Fibroblast of mammary gland (primary cell): ENCODE results near the gene TENM4.
"Not testable (repeated sequence)": the region's sequence is repeated elsewhere in the genome, so short reads cannot be mapped to it uniquely, and the experiment has no call there.

Experiments
- DNase-seq: peaks from one replicate; pipeline ENCODE4 v3.0.0-alpha.2; 2010; ENCODE audit warnings: low read depth
- H3K4me3 ChIP-seq: 2 replicates; pipeline ENCODE4 v1.5.1; 2011; ENCODE audit warnings: low read depth, mild to moderate bottlenecking, low read length, moderate library complexity; ENCODE audit not compliant: control insufficient read depth
- TF ChIP-seq, protein P1 (sequence below): conservative IDR thresholded peaks from 2 replicates; pipeline ENCODE4 v1.5.1; 2011; ENCODE audit warnings: low read depth, low read length, inconsistent platforms; ENCODE audit not compliant: control insufficient read depth, insufficient read depth

The TENM4 gene

DNA sequence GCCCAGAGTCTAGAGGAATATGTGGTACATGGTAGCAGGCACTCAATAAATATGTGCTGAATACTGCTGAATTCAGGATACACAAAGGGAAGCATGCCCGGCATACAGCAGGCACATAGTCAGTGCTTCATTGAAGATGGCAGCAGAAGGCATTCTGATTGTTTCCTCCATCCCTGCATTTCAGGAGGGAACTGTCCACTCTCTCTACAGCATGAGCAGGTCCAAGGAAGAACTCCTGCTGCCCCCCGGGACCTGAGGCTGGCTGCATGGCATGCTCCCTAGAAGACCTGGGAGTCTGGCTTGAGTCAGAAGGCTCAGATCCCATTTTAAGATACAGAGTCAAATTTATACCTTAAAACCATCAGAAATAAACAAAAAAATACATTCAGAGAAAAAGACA lies 546.8 kb downstream of the TENM4 start:
- no peak for DNase-seq
- TF ChIP-seq, protein P1, sequence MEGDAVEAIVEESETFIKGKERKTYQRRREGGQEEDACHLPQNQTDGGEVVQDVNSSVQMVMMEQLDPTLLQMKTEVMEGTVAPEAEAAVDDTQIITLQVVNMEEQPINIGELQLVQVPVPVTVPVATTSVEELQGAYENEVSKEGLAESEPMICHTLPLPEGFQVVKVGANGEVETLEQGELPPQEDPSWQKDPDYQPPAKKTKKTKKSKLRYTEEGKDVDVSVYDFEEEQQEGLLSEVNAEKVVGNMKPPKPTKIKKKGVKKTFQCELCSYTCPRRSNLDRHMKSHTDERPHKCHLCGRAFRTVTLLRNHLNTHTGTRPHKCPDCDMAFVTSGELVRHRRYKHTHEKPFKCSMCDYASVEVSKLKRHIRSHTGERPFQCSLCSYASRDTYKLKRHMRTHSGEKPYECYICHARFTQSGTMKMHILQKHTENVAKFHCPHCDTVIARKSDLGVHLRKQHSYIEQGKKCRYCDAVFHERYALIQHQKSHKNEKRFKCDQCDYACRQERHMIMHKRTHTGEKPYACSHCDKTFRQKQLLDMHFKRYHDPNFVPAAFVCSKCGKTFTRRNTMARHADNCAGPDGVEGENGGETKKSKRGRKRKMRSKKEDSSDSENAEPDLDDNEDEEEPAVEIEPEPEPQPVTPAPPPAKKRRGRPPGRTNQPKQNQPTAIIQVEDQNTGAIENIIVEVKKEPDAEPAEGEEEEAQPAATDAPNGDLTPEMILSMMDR = no peak
- no peak overlapping the region for H3K4me3 ChIP-seq

DNA sequence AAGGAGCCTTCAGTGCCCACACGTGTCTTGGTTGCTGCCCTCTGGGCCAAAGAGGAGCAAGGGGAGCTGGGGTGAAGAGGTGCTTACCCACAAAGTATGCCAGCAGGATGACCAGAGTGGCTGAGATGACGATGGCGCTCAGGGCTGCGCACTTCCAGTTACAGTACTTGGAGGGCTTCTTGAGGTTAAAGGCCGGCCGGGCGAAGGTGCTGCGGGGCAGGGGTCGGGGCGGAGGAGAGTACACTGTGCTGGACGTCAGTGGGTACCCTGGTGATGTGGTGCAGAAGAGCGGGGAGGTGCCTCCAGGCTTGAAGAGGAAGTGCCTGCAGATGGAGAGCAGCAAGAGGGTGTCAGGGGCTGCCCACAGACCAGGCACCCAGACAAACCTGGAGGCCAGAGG lies 551.1 kb downstream of the TENM4 start:
- no peak overlapping the region for H3K4me3 ChIP-seq
- DNase-seq = no peak
- TF ChIP-seq, protein P1 = no peak

GRCh38 chr11:78886616-78887015 lies 554.2 kb downstream of the TENM4 start:
- TF ChIP-seq, protein P1 = no peak
- DNase-seq = peak; percentile 70
- no peak overlapping the region for H3K4me3 ChIP-seq

- TF ChIP-seq, protein P1 = no peak
- no peak for DNase-seq
- H3K4me3 ChIP-seq = no peak overlapping the region
Measured at GRCh38 chr11:78884761-78885160, 556.1 kb downstream of the TENM4 start.

- TF ChIP-seq, protein P1 = no peak
- no peak for DNase-seq
- no peak overlapping the region for H3K4me3 ChIP-seq
Measured at GRCh38 chr11:78883506-78883905, 557.3 kb downstream of the TENM4 start.

DNA sequence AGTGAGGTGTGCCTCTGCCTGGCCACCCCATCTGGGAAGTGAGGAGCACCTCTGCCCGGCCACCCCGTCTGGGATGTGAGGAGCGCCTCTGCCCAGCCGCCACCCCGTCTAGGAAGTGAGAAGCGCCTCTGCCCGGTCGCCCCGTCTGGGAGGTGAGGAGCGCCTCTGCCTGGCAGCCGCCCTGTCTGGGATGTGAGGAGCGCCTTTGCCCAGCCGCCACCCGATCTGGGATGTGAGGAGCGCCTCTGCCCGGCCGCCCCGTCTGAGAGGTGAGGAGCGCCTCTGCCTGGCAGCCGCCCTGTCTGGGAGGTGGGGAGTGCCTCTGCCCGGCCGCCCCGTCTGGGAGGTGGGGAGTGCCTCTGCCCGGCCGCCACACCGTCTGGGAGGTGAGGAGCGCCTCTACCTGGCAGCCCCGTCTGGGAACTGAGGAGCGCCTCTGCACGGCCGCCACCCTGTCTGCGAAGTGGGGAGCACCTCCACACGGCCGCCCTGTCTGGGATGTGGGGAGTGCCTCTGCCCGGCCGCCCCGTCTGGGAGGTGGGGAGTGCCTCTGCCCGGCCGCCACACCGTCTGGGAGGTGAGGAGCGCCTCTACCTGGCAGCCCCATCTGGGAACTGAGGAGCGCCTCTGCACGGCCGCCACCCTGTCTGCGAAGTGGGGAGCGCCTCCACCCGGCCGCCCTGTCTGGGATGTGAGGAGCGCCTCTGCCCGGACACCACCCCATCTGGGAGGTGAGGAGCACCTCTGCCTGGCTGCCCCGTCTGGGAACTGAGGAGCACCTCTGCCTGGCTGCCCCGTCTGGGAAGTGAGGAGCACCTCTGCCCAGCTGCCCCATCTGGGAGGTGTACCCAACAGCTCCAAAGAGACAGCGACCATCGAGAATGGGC lies 561.5 kb downstream of the TENM4 start:
- DNase-seq, H3K4me3 ChIP-seq: not testable (repeated sequence)

- TF ChIP-seq, protein P1 = no peak
- DNase-seq = no peak
- H3K4me3 ChIP-seq = no peak overlapping the region
Measured at GRCh38 chr11:78878631-78879030, 562.2 kb downstream of the TENM4 start.
